GM12873 (cell line): ENCODE data around the gene B4GALT3.

Source experiments
- CTCF ChIP-seq: IDR thresholded peaks from 2 replicates; pipeline ENCODE4 v1.5.1; 2012; ENCODE audit warnings: low read depth, mild to moderate bottlenecking, moderate library complexity, low read length, control low read depth; ENCODE audit not compliant: insufficient read depth; ENCODE audit errors: missing control alignments

Gene B4GALT3

GRCh38 chr1:161131523-161132409 lies 45.5 kb downstream of the B4GALT3 start:
- no peak for TF ChIP-seq CTCF

DNA sequence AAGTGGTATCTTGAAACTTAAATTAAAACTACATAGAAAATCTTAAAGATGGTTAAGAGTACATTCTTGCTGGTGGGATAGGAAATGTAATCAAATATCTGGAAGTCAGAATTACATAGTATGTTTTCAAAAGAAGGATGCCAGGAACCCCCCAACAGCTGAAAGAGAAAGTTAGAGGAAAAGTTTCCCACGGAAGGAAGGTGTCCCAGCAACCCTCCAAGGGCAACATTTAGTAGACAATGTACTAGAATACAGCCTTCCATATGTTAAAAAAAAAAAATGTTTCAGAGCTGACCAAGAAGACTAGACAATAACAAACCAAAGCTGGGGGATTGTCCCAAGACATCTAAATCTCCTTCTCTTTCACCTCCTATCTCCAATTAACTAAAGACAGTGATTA lies 47.0 kb downstream of the B4GALT3 start:
- TF ChIP-seq CTCF = no peak

DNA sequence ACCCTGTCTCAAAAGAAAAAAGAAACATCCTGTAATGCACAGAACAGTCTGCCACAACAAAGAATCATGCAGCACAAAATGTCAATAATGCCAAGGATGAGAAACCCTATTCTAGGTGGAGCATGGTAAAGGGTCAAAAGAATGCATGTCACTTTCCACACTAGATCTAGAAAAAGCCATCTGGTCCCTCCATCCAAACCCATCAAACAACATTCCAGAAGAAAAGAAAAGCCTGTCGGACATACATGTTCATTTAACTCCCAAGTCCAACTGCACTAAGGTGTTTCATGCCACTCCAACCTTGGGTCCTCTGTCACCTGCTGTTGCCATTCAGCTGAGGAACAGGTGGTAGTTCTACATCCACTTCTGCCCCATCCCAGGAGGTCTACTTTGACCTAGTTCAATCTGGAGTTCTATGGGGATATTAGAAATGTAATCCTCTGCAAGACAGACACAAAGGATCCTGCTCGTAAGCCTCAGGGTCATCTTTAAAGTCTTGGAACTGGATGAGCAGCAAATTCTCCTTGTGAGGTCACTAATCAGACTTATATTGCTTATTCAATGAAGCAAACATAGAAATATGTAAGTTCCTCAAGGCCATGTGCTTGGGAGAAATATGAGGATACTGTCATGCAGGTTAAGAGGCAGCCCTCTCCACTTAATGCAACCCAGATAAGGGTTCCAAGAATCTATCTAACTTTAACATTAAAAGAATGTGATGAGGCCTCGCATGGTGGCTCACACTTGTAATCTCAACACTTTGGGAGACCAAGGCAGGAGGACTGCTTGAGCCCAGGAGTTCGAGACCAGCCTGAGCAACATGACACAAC lies 48.5 kb downstream of the B4GALT3 start:
- TF ChIP-seq CTCF = no peak

- TF ChIP-seq CTCF = no peak
These were observed 49.7 kb downstream of the B4GALT3 start for GRCh38 chr1:161127649-161128048.

GRCh38 chr1:161122967-161123366 lies 54.3 kb downstream of the B4GALT3 start:
- no peak for TF ChIP-seq CTCF

DNA sequence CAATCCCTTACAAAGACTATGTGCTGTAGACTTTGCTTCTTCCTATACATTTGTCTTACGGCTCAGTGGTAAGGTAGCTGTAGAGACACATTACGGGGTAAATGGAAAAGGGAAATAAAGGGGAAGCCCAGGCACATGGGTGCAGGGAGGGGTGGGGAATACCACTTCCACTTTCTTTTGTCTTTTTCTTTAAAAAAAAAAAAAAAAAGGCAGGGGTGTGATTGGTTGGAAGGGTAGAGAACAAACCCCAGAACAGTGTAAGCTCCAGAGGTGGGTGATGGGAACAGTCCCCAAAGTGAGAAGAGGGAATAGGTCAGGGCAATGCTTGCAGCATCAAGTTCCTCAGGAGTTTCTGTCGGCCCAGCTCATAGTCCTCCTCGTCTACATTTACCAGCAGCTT lies 55.5 kb downstream of the B4GALT3 start:
- TF ChIP-seq CTCF = no peak
